Mesenchymal stem cell (in vitro differentiated cells and primary cell): Measurements from ENCODE around the gene CAMTA1.
"Not testable (repeated sequence)": the region's sequence is repeated elsewhere in the genome, so short reads cannot be mapped to it uniquely, and the experiment has no call there.

Source experiments
- DNase-seq: peaks from one replicate; pipeline ENCODE4 v3.0.0-alpha.2; 2013
- H2AFZ ChIP-seq: one replicate; pipeline ENCODE4 v1.6.1; 2013; ENCODE audit warnings: low read depth, mild to moderate bottlenecking, control low read depth, inconsistent platforms, low read length, moderate library complexity
- H2AK5ac ChIP-seq: 2 replicates; pipeline ENCODE4 v1.6.1; 2013; ENCODE audit warnings: low read length, moderate library complexity, mild to moderate bottlenecking, inconsistent platforms; ENCODE audit not compliant: severe bottlenecking
- H2BK120ac ChIP-seq: one replicate; pipeline ENCODE4 v1.6.1; 2013; ENCODE audit warnings: low read depth, mild to moderate bottlenecking, inconsistent platforms, low read length, moderate library complexity
- H2BK12ac ChIP-seq, 2 experiments: one replicate each; pipeline ENCODE4 v1.6.1; 2013; ENCODE audit warnings: inconsistent platforms in 2 of 2, low read length in 2 of 2, mild to moderate bottlenecking in 2 of 2, moderate library complexity in 2 of 2, control low read depth in 1 of 2
- H2BK15ac ChIP-seq: one replicate; pipeline ENCODE4 v1.6.1; 2013; ENCODE audit warnings: mild to moderate bottlenecking, low read depth, inconsistent platforms; ENCODE audit not compliant: poor library complexity, severe bottlenecking
- H2BK5ac ChIP-seq: 2 replicates; pipeline ENCODE4 v1.6.1; 2013; ENCODE audit warnings: low read depth, mild to moderate bottlenecking, low read length, control low read depth, inconsistent platforms; ENCODE audit not compliant: poor library complexity, severe bottlenecking
- H3K14ac ChIP-seq, 2 experiments: one replicate each; pipeline ENCODE4 v1.6.1; 2013; ENCODE audit warnings: inconsistent platforms in 2 of 2, low read length in 2 of 2, control low read depth in 1 of 2, mild to moderate bottlenecking in 1 of 2, moderate library complexity in 1 of 2
- H3K18ac ChIP-seq, 2 experiments: one replicate each; pipeline ENCODE4 v1.6.1; 2013; ENCODE audit warnings: inconsistent platforms in 2 of 2, low read length in 2 of 2, control low read depth in 1 of 2, low read depth in 1 of 2, mild to moderate bottlenecking in 1 of 2
- H3K23ac ChIP-seq, 2 experiments: one replicate each; pipeline ENCODE4 v1.6.1; 2013; ENCODE audit warnings: inconsistent platforms in 2 of 2, low read length in 2 of 2, mild to moderate bottlenecking in 2 of 2, moderate library complexity in 2 of 2, control low read depth in 1 of 2
- H3K27ac ChIP-seq: 2 replicates; pipeline ENCODE4 v1.5.1; 2013; ENCODE audit warnings: mild to moderate bottlenecking, moderate library complexity, low read length, control low read depth, inconsistent platforms; ENCODE audit not compliant: poor library complexity, severe bottlenecking
- H3K27me3 ChIP-seq, 2 experiments: 2 replicates each; pipeline versions ENCODE4 v1.6.1 to v1.7.0; 2013; ENCODE audit warnings: low read length in 2 of 2, mild to moderate bottlenecking in 2 of 2, moderate library complexity in 2 of 2, control low read depth in 1 of 2, inconsistent platforms in 1 of 2; ENCODE audit not compliant: control insufficient read depth in 1 of 2, insufficient read depth in 1 of 2
- H3K36me3 ChIP-seq, 2 experiments: 2 replicates each; pipeline versions ENCODE4 v1.6.1 to v1.7.0; 2013; ENCODE audit warnings: low read length in 2 of 2, control low read depth in 1 of 2, inconsistent platforms in 1 of 2, low read depth in 1 of 2, mild to moderate bottlenecking in 1 of 2; ENCODE audit not compliant: insufficient read depth in 2 of 2, control insufficient read depth in 1 of 2
- H3K4ac ChIP-seq, 2 experiments: one replicate each; pipeline ENCODE4 v1.6.1; 2013; ENCODE audit warnings: inconsistent platforms in 2 of 2, low read length in 2 of 2, mild to moderate bottlenecking in 2 of 2, moderate library complexity in 2 of 2, control low read depth in 1 of 2, low read depth in 1 of 2
- H3K4me1 ChIP-seq: 2 replicates; pipeline ENCODE4 v1.6.1; 2013; ENCODE audit warnings: low read depth, low read length, control low read depth; ENCODE audit not compliant: control insufficient read depth, insufficient read depth
- H3K4me2 ChIP-seq: 2 replicates; pipeline ENCODE4 v1.6.1; 2013; ENCODE audit warnings: low read length, mild to moderate bottlenecking, inconsistent platforms; ENCODE audit not compliant: poor library complexity, severe bottlenecking
- H3K4me3 ChIP-seq, 2 experiments: 2 replicates each; pipeline versions ENCODE4 v1.5.1 to v1.7.0; 2013; ENCODE audit warnings: low read length in 2 of 2, mild to moderate bottlenecking in 2 of 2, control low read depth in 1 of 2, low read depth in 1 of 2; ENCODE audit not compliant: insufficient read depth in 1 of 2
- H3K79me1 ChIP-seq: replicated peaks from 2 replicates; pipeline ENCODE4 v1.6.1; 2013; ENCODE audit warnings: mild to moderate bottlenecking, control low read depth, low read length, inconsistent platforms; ENCODE audit not compliant: poor library complexity, severe bottlenecking
- H3K9ac ChIP-seq: 2 replicates; pipeline ENCODE4 v1.7.0; 2013; ENCODE audit warnings: mild to moderate bottlenecking, low read length, moderate library complexity
- H3K9me3 ChIP-seq: 2 replicates; pipeline ENCODE4 v1.7.0; 2013; ENCODE audit warnings: mild to moderate bottlenecking, low read length; ENCODE audit not compliant: control insufficient read depth
- H4K8ac ChIP-seq: one replicate; pipeline ENCODE4 v1.6.1; 2013; ENCODE audit warnings: inconsistent platforms, mild to moderate bottlenecking, low read length, moderate library complexity
- H4K91ac ChIP-seq: one replicate; pipeline ENCODE4 v1.6.1; 2013; ENCODE audit warnings: mild to moderate bottlenecking, low read length, inconsistent platforms
- WGBS: methylation state at CpG from one replicate; pipeline ENCODE4 v1.1.7; 2013; ENCODE audit warnings: mixed read lengths; 5-methylcytosine and 5-hydroxymethylcytosine counted together

Gene CAMTA1

GRCh38 chr1:7153464-7153863 is 368.2 kb downstream of the CAMTA1 start:
- H3K9me3 ChIP-seq: no peaks in the 10 kb centered on the region
- no peak overlapping the region for H2BK120ac ChIP-seq
- no peak overlapping the region for H3K4me3 ChIP-seq
- no peak overlapping the region for H2BK5ac ChIP-seq
- H4K91ac ChIP-seq: no peak overlapping the region
- no peaks in the 10 kb centered on the region for H3K36me3 ChIP-seq
- no peaks in the 10 kb centered on the region for H3K79me1 ChIP-seq
- H2BK15ac ChIP-seq: no peak overlapping the region
- H2AK5ac ChIP-seq: no peak overlapping the region
- no peak overlapping the region for H3K23ac ChIP-seq
- peaks cover 13% of the 10 kb centered on the region for H3K4me1 ChIP-seq
- no peak for DNase-seq
- no peak overlapping the region for H3K27ac ChIP-seq
- WGBS: 75% methylated on average over 10 of the region's 10 CpGs
- no peak overlapping the region for H3K4ac ChIP-seq
- no peak overlapping the region for H3K4me2 ChIP-seq
- H4K8ac ChIP-seq: no peak overlapping the region
- no peak overlapping the region for H2AFZ ChIP-seq
- no peak overlapping the region for H3K9ac ChIP-seq
- no peak overlapping the region for H3K14ac ChIP-seq
- no peak overlapping the region for H2BK12ac ChIP-seq
- H3K27me3 ChIP-seq: peaks cover 15 to 63% of the 10 kb centered on the region in 2 experiments
- H3K18ac ChIP-seq: no peak overlapping the region

- no peak overlapping the region for H2BK120ac ChIP-seq
- peaks cover 8 to 19% of the 10 kb centered on the region in 2 experiments for H3K27me3 ChIP-seq
- no peak overlapping the region for H2BK15ac ChIP-seq
- H3K27ac ChIP-seq: no peak overlapping the region
- no peak overlapping the region for H2AK5ac ChIP-seq
- H3K4ac ChIP-seq: no peak overlapping the region
- H2BK5ac ChIP-seq: no peak overlapping the region
- no peaks in the 10 kb centered on the region for H3K79me1 ChIP-seq
- H4K91ac ChIP-seq: no peak overlapping the region
- H3K4me3 ChIP-seq: no peak overlapping the region
- no peaks in the 10 kb centered on the region for H3K36me3 ChIP-seq
- no peak overlapping the region for H3K4me2 ChIP-seq
- no peak overlapping the region for H3K18ac ChIP-seq
- DNase-seq: no peak
- no peak overlapping the region for H2BK12ac ChIP-seq
- H3K9ac ChIP-seq: no peak overlapping the region
- H3K4me1 ChIP-seq: no peaks in the 10 kb centered on the region
- 79% methylated on average over 6 of the region's 6 CpGs for WGBS
- H3K23ac ChIP-seq: no peak overlapping the region
- H2AFZ ChIP-seq: no peak overlapping the region
- H3K9me3 ChIP-seq: peaks cover 4% of the 10 kb centered on the region
- no peak overlapping the region for H3K14ac ChIP-seq
- H4K8ac ChIP-seq: no peak overlapping the region
Measured at GRCh38 chr1:7159116-7159781, 374.0 kb downstream of the CAMTA1 start.

GRCh38 chr1:7168554-7168953 is 383.3 kb downstream of the CAMTA1 start:
- not testable (repeated sequence) for H2BK15ac ChIP-seq, H4K91ac ChIP-seq, DNase-seq, H2BK12ac ChIP-seq, H3K4me3 ChIP-seq, H3K79me1 ChIP-seq, H3K36me3 ChIP-seq, H3K14ac ChIP-seq, H3K9ac ChIP-seq, H2AK5ac ChIP-seq, H3K9me3 ChIP-seq, H4K8ac ChIP-seq, H3K4ac ChIP-seq, H3K27ac ChIP-seq, H3K18ac ChIP-seq, H3K23ac ChIP-seq, H2BK5ac ChIP-seq, H2BK120ac ChIP-seq, H3K4me2 ChIP-seq, H3K4me1 ChIP-seq, H2AFZ ChIP-seq
- peaks cover 11 to 14% of the 10 kb centered on the region in 2 experiments for H3K27me3 ChIP-seq
- WGBS: 86% methylated on average over 2 of the region's 2 CpGs

GRCh38 chr1:7171168-7171567 is 385.9 kb downstream of the CAMTA1 start:
- Histone ChIP-seq H2BK120ac (no peak overlapping the region), H3K79me1 (no peaks in the 10 kb centered on the region), H3K4me3 (no peak overlapping the region), H4K91ac (no peak overlapping the region), H3K4me1 (peaks cover 10% of the 10 kb centered on the region), H3K36me3 (no peaks in the 10 kb centered on the region), H2AK5ac (no peak overlapping the region), H3K4ac (no peak overlapping the region), H2BK5ac (no peak overlapping the region), H3K14ac (no peak overlapping the region), H4K8ac (no peak overlapping the region), H3K18ac (no peak overlapping the region), H3K9ac (no peak overlapping the region), H3K23ac (no peak overlapping the region), H2BK15ac (no peak overlapping the region), H3K9me3 (no peaks in the 10 kb centered on the region), H2BK12ac (no peak overlapping the region), H3K27ac (no peak overlapping the region), H2AFZ (no peak overlapping the region), H3K4me2 (no peak overlapping the region), H3K27me3 (peaks cover 16 to 31% of the 10 kb centered on the region in 2 experiments)
- WGBS: 82% methylated on average over 1 of the region's 1 CpG
- DNase-seq: no peak
